GM12878 (cell line): Measurements from ENCODE around the gene MED1. TPM values are rescaled to one million over a fixed set of nuclear protein-coding genes. Genes with fewer than 3 reads are reported as not detected.

ENCODE experiments used
- ATAC-seq: fragments of 200-7000 bp; cut with Tn5 transposase; 3 replicates; pipeline ENCODE4 v1.9.1; 2020; ENCODE audit warnings: mild to moderate bottlenecking, moderate library complexity
- BruUV-seq: library from RNA; stranded (reverse); fragments of 400-500 nt; replicated peaks from 2 replicates; lab custom pipeline; 2021; lab: Mats Ljungman, UMichigan
- CTCF ChIA-PET: fragments of 300-600 bp; sonication (Branson Sonifier 250); formaldehyde crosslinking; extraction: SDS; loops from one replicate; lab custom pipeline; 2021; ENCODE audit warnings: inconsistent platforms; lab: Yijun Ruan, JAX
- POLR2A ChIA-PET: fragments of 350-600 bp; formaldehyde crosslinking; extraction: SDS; loops from one replicate; lab custom pipeline; 2021; ENCODE audit warnings: inconsistent platforms; lab: Charles Lee
- RAD21 ChIA-PET: fragments of 300-600 bp; sonication (Branson Sonifier 250); formaldehyde crosslinking; loops from one replicate; lab custom pipeline; 2023; ENCODE audit warnings: antibody characterized with exemption; ENCODE audit not compliant: unreplicated experiment; lab: Charles Lee
- SMC1A ChIA-PET: fragments of 300-600 bp; sonication (Branson Sonifier 250); formaldehyde crosslinking; loops from one replicate; lab custom pipeline; 2023; ENCODE audit not compliant: unreplicated experiment, uncharacterized antibody; lab: Charles Lee
- DNase-seq: peaks from one replicate; pipeline ENCODE4 v3.0.0-alpha.2; 2011; ENCODE audit warnings: low read depth, low spot score
- FAIRE-seq: peaks from 3 replicates; lab custom pipeline; 2011; peaks lifted over from hg19 to GRCh38; lab: Jason Lieb, UNC
- H2AFZ ChIP-seq: 2 replicates; pipeline ENCODE4 v1.6.0; 2011; ENCODE audit warnings: low read depth, low read length, control low read depth; ENCODE audit not compliant: control insufficient read depth
- H3K27ac ChIP-seq: 2 replicates; pipeline ENCODE4 v1.5.1; 2011; ENCODE audit warnings: control low read depth; ENCODE audit not compliant: control insufficient read depth, insufficient read depth
- H3K27me3 ChIP-seq, 2 experiments: replicated peaks in 1 of 2; 2 replicates each; pipeline versions ENCODE4 v1.6.0 to v1.6.1; 2011; ENCODE audit warnings: low read length in 1 of 2; ENCODE audit not compliant: control insufficient read depth in 2 of 2, insufficient read depth in 2 of 2
- H3K36me3 ChIP-seq, 2 experiments: 2 replicates each; pipeline ENCODE4 v1.5.1; 2011; ENCODE audit warnings: low read length in 1 of 2; ENCODE audit not compliant: control insufficient read depth in 2 of 2, insufficient read depth in 2 of 2
- H3K4me1 ChIP-seq: 2 replicates; pipeline ENCODE4 v1.6.1; 2011; ENCODE audit warnings: mild to moderate bottlenecking, low read length, moderate library complexity, mixed read lengths; ENCODE audit not compliant: control insufficient read depth, insufficient read depth
- H3K4me2 ChIP-seq: 2 replicates; pipeline ENCODE4 v1.6.0; 2011; ENCODE audit warnings: control low read depth; ENCODE audit not compliant: control insufficient read depth, insufficient read depth
- H3K4me3 ChIP-seq: fragments of 200-600 bp; sonication (generic); 2 replicates; pipeline ENCODE4 v1.5.1; 2016
- H3K79me2 ChIP-seq: 2 replicates; pipeline ENCODE4 v1.6.0; 2011; ENCODE audit warnings: low read length; ENCODE audit not compliant: control insufficient read depth, insufficient read depth
- H3K9ac ChIP-seq: 2 replicates; pipeline ENCODE4 v1.8.0; 2011; ENCODE audit warnings: low read length, control low read depth, mixed read lengths; ENCODE audit not compliant: control insufficient read depth, insufficient read depth
- H3K9me3 ChIP-seq: replicated peaks from 3 replicates; pipeline ENCODE4 v1.5.1; 2011; ENCODE audit warnings: mild to moderate bottlenecking, low read length; ENCODE audit not compliant: control insufficient read depth, insufficient read depth
- H4K20me1 ChIP-seq: 2 replicates; pipeline ENCODE4 v1.6.0; 2011; ENCODE audit not compliant: control insufficient read depth, insufficient read depth
- EP300 ChIP-seq, 2 experiments: fragments of 150-350 bp in 1 of 2; IDR thresholded peaks; 2 replicates each; pipeline ENCODE4 v1.6.1; 2011 to 2012; ENCODE audit warnings: low read depth in 2 of 2, low read length in 2 of 2, borderline replicate concordance in 1 of 2, improper control_type of control experiment in 1 of 2, inconsistent platforms in 1 of 2; ENCODE audit not compliant: control insufficient read depth in 1 of 2
- FOS ChIP-seq: IDR thresholded peaks from 3 replicates; pipeline ENCODE4 v1.6.1; 2011; ENCODE audit warnings: borderline replicate concordance; ENCODE audit not compliant: insufficient read length; ENCODE audit errors: extremely low read depth
- HDAC6 ChIP-seq: fragments of 200-600 bp; sonication (generic); IDR thresholded peaks from one replicate; pipeline ENCODE4 v1.8.0; 2017; ENCODE audit warnings: antibody characterized with exemption; ENCODE audit not compliant: unreplicated experiment
- MYC ChIP-seq: IDR thresholded peaks from 2 replicates; pipeline ENCODE4 v1.6.1; 2011; ENCODE audit warnings: mild to moderate bottlenecking, low read length, moderate library complexity, inconsistent platforms; ENCODE audit not compliant: insufficient read depth, insufficient replicate concordance, insufficient read length, severe bottlenecking
- NFYA ChIP-seq: IDR thresholded peaks from 2 replicates; pipeline ENCODE4 v1.6.1; 2011; ENCODE audit warnings: low read depth, mild to moderate bottlenecking, low read length, improper control_type of control experiment, borderline replicate concordance
- POLR2AphosphoS5 ChIP-seq: IDR thresholded peaks from 2 replicates; pipeline ENCODE4 v1.6.1; 2011; ENCODE audit warnings: mild to moderate bottlenecking, low read length, inconsistent platforms
- RAD21 ChIP-seq: IDR thresholded peaks from 2 replicates; pipeline ENCODE4 v1.6.1; 2011; ENCODE audit warnings: mild to moderate bottlenecking, low read depth, low read length, moderate library complexity; ENCODE audit not compliant: insufficient read depth
- SIX5 ChIP-seq: IDR thresholded peaks from 2 replicates; pipeline ENCODE4 v1.6.1; 2011; ENCODE audit warnings: mild to moderate bottlenecking, low read depth, low read length, moderate library complexity; ENCODE audit not compliant: severe bottlenecking
- SUPT20H ChIP-seq: IDR thresholded peaks from 2 replicates; pipeline ENCODE4 v1.6.1; 2011; ENCODE audit warnings: low read depth, mild to moderate bottlenecking, low read length, moderate library complexity, borderline replicate concordance; ENCODE audit not compliant: control insufficient read depth
- WGBS: methylation state at CpG from one replicate; pipeline ENCODE4 v1.1.6; 2016; ENCODE audit warnings: low lambda C conversion rate; ENCODE audit not compliant: insufficient replicate concordance, insufficient coverage; ENCODE audit errors: missing lambda C conversion rate; 5-methylcytosine and 5-hydroxymethylcytosine counted together
- in situ Hi-C: fragments of 300-500 bp; cut with MboI; formaldehyde crosslinking; loops from 9 replicates; pipeline ENCODE4 v1.14.3; 2018; ENCODE audit warnings: mixed read lengths
- intact Hi-C: fragments of 100-400 bp; cut with micrococcal nuclease; formaldehyde crosslinking; loops from one replicate; pipeline ENCODE4 v1.14.2; 2022; ENCODE audit not compliant: unreplicated experiment
- polyA plus RNA-seq, 11 experiments: library from polyadenylated mRNA; depleted of rRNA in 4 of 11; unstranded in 6 of 11; stranded (reverse) in 5 of 11; fragments of >200 nt; fragmentation: Nextera tagmentation in 4 of 11; fragmentation: Illumina TruSeq in 1 of 11; extraction: Ambion mirVana in 4 of 11; extraction: Trizol in 1 of 11; gene quantifications; 1 replicate in 1 of 11; 2 replicates in 10 of 11; pipeline versions ENCODE4 v1.2.1 to v1.2.3, GENCODE V29; 2011 to 2016; ENCODE audit warnings: inconsistent platforms in 2 of 11, missing spikeins in 2 of 11, low read depth in 1 of 11
- total RNA-seq, 4 experiments: library from RNA; depleted of rRNA in 3 of 4; stranded (reverse); fragments of >200 nt in 3 of 4; fragmentation: Illumina TruSeq in 1 of 4; extraction: Trizol in 1 of 4; gene quantifications; 2 replicates each; pipeline versions ENCODE4 v1.2.1 to v1.2.3, GENCODE V29; 2013 to 2021
- TF ChIP-seq, protein P1 (sequence below): IDR thresholded peaks from 2 replicates; pipeline ENCODE4 v1.6.1; 2012; ENCODE audit warnings: low read length, inconsistent platforms
- TF ChIP-seq, protein P2 (sequence below): fragments of 450-650 bp; IDR thresholded peaks from 2 replicates; pipeline ENCODE4 v1.6.1; 2017; ENCODE audit warnings: antibody characterized with exemption, mild to moderate bottlenecking, moderate library complexity
- TF ChIP-seq, protein P3 (sequence below): IDR thresholded peaks from 2 replicates; pipeline ENCODE4 v1.6.1; 2011; ENCODE audit warnings: low read depth, low read length, improper control_type of control experiment, borderline replicate concordance
- TF ChIP-seq, protein P4 (sequence below): IDR thresholded peaks from 2 replicates; pipeline ENCODE4 v1.6.1; 2012; ENCODE audit warnings: low read depth, low read length, improper control_type of control experiment
- TF ChIP-seq, protein P5 (sequence below): IDR thresholded peaks from 2 replicates; pipeline ENCODE4 v1.6.1; 2012; ENCODE audit warnings: low read depth, low read length, improper control_type of control experiment

MED1 gene
- total and polyA plus RNA-seq, 10 of the 15 experiments (the other 5 are each of a cell fraction or from before 2014, with no cell fraction given): 8.7 to 50.1 (median 30.1) TPM

DNA sequence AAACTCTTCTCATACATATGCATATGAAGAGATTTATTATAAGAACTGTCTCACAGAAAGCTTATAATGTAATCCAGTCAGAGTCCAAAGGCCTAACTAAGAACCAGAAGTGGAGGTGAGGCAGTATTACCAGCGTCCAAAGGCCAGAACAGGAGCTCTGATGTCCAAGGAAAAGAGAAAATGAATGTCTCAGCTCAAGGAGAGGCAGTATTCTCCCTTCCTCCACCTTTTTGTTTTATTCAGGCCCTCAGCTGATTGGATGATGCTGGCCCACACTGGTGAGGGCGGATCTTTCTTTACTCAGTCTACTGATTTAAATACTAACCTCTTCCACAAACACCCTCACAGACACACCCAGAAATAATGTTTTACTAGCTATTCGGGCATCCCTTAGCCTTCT lies 93.1 kb downstream of the MED1 start:
- ChIA-PET SMC1A (interaction anchor here (0.5 to 1.1 kb wide), 3 partner anchors 93 to 204 kb away, joined by 3 read pairs; no protein-coding TSS in a partner anchor), RAD21 (no interaction called here), CTCF (no interaction called here), POLR2A (no interaction called here)
- no peaks in the 10 kb centered on the region for H3K27me3 ChIP-seq
- no peak overlapping the region for H3K4me2 ChIP-seq
- no peaks in the 10 kb centered on the region for H3K9me3 ChIP-seq
- no peaks in the 10 kb centered on the region for H3K4me1 ChIP-seq
- H3K4me3 ChIP-seq: no peak overlapping the region
- H3K36me3 ChIP-seq: no peaks in the 10 kb centered on the region
- H3K79me2 ChIP-seq: no peaks in the 10 kb centered on the region
- intact Hi-C loops (no loop called here), in situ Hi-C loops (no loop called here)
- no peak overlapping the region for H2AFZ ChIP-seq
- FAIRE-seq (no peak), DNase-seq (no peak), ATAC-seq (no peak)
- BruUV-seq: no TSS peak
- WGBS: 77% methylated on average over 3 of the region's 3 CpGs
- H3K27ac ChIP-seq: no peak overlapping the region
- H3K9ac ChIP-seq: no peak overlapping the region
- H4K20me1 ChIP-seq: no peaks in the 10 kb centered on the region
- TF ChIP-seq EP300 (IDR thresholded peaks at IDR 0.05; ENCODE audit: borderline replicate concordance in 1 of 2, control insufficient read depth in 1 of 2, low read depth in 2 of 2, low read length in 2 of 2) (no peak), POLR2AphosphoS5 (no peak), NFYA (no peak), HDAC6 (no peak), SUPT20H (no peak), SIX5 (no peak), MYC (no peak), FOS (no peak), RAD21 (no peak)
- TF ChIP-seq, protein P1, sequence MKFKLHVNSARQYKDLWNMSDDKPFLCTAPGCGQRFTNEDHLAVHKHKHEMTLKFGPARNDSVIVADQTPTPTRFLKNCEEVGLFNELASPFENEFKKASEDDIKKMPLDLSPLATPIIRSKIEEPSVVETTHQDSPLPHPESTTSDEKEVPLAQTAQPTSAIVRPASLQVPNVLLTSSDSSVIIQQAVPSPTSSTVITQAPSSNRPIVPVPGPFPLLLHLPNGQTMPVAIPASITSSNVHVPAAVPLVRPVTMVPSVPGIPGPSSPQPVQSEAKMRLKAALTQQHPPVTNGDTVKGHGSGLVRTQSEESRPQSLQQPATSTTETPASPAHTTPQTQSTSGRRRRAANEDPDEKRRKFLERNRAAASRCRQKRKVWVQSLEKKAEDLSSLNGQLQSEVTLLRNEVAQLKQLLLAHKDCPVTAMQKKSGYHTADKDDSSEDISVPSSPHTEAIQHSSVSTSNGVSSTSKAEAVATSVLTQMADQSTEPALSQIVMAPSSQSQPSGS: no peak
- TF ChIP-seq, protein P2, sequence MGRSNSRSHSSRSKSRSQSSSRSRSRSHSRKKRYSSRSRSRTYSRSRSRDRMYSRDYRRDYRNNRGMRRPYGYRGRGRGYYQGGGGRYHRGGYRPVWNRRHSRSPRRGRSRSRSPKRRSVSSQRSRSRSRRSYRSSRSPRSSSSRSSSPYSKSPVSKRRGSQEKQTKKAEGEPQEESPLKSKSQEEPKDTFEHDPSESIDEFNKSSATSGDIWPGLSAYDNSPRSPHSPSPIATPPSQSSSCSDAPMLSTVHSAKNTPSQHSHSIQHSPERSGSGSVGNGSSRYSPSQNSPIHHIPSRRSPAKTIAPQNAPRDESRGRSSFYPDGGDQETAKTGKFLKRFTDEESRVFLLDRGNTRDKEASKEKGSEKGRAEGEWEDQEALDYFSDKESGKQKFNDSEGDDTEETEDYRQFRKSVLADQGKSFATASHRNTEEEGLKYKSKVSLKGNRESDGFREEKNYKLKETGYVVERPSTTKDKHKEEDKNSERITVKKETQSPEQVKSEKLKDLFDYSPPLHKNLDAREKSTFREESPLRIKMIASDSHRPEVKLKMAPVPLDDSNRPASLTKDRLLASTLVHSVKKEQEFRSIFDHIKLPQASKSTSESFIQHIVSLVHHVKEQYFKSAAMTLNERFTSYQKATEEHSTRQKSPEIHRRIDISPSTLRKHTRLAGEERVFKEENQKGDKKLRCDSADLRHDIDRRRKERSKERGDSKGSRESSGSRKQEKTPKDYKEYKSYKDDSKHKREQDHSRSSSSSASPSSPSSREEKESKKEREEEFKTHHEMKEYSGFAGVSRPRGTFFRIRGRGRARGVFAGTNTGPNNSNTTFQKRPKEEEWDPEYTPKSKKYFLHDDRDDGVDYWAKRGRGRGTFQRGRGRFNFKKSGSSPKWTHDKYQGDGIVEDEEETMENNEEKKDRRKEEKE: no peak
- TF ChIP-seq, protein P3, sequence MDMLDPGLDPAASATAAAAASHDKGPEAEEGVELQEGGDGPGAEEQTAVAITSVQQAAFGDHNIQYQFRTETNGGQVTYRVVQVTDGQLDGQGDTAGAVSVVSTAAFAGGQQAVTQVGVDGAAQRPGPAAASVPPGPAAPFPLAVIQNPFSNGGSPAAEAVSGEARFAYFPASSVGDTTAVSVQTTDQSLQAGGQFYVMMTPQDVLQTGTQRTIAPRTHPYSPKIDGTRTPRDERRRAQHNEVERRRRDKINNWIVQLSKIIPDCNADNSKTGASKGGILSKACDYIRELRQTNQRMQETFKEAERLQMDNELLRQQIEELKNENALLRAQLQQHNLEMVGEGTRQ: no peak
- TF ChIP-seq, protein P4, sequence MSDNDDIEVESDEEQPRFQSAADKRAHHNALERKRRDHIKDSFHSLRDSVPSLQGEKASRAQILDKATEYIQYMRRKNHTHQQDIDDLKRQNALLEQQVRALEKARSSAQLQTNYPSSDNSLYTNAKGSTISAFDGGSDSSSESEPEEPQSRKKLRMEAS: no peak
- TF ChIP-seq, protein P5, sequence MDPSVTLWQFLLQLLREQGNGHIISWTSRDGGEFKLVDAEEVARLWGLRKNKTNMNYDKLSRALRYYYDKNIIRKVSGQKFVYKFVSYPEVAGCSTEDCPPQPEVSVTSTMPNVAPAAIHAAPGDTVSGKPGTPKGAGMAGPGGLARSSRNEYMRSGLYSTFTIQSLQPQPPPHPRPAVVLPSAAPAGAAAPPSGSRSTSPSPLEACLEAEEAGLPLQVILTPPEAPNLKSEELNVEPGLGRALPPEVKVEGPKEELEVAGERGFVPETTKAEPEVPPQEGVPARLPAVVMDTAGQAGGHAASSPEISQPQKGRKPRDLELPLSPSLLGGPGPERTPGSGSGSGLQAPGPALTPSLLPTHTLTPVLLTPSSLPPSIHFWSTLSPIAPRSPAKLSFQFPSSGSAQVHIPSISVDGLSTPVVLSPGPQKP: no peak
